ENCODE measurements around the gene EEPD1. TPM values are rescaled to one million over a fixed set of nuclear protein-coding genes. Genes with fewer than 3 reads are reported as not detected.

Gene EEPD1
- 1.2 and 1.3 TPM in 2 replicates for total RNA-seq

DNA sequence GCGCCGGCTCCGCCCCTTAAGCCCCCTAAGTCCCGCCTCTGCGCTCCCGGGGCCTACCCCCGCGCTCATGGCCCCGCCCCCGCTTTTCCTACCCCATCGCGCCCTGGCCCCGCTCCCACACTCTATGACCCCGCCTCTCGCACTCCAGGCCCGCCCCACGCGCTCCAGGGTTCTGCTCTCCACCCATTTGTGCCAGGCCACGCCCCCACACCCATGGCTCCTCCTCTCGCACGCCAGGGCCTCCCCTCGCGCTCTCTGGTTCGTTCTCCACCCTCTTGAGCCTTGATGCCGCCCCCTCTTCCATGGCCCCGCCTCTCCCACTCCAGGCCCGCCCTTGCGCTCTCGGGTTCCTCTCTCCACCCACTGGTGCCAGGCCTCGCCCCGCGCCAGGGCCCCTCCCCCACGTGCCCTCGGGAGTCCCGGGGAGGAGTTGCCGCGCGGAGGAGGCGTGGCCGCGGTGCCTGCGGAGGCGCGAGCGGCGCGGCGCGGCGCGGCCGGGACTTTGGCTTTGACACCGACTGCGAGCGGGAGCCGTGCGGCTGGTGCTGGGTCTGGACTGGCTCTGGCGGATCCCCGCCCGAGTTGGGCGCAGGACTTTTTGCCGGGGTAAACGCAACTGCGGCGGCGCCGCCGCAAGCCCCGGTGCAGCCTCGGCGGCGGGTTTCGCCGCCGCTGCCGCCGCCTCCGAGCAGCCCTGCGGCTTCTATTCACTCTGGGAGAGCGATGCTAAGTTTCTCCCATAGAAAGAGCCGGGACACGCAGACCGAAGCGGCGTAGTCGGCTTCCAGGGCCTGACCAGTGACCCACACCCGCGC is at the start of gene EEPD1:
Gene EEPD1, plus strand, starts transcription at position 499 of the 815 bp plus-strand sequence. CDS start 1,071 bp downstream, outside the sequence.

Other genes starting within 250 kb of the EEPD1 start
- gene ANLN, start 236.6 kb downstream of the EEPD1 start, total RNA-seq = 9.0 and 9.5 TPM in 2 replicates